AG04450 (cell line): ENCODE measurements around the gene OOEP. TPM values are rescaled to one million over a fixed set of nuclear protein-coding genes. Genes with fewer than 3 reads are reported as not detected.

Experiments
- CTCF ChIA-PET: fragments of 300-600, 350-600 bp; formaldehyde crosslinking; extraction: SDS; loops from one replicate; lab custom pipeline; 2022; ENCODE audit warnings: antibody characterized with exemption, inconsistent platforms; lab: Charles Lee
- POLR2A ChIA-PET: fragments of 350-600 bp; formaldehyde crosslinking; extraction: SDS; loops from one replicate; lab custom pipeline; 2021; ENCODE audit warnings: antibody characterized with exemption, inconsistent platforms; lab: Yijun Ruan, JAX
- DNase-seq: peaks from one replicate; pipeline ENCODE4 v3.0.0-alpha.2; 2011; ENCODE audit warnings: low read depth, low spot score
- H3K27ac ChIP-seq: one replicate; pipeline ENCODE4 v1.5.1; 2012; ENCODE audit warnings: low read depth, low read length, control low read depth
- H3K27me3 ChIP-seq: one replicate; pipeline ENCODE4 v1.6.0; 2012; ENCODE audit warnings: low read length; ENCODE audit not compliant: control insufficient read depth, insufficient read depth
- H3K4me3 ChIP-seq: 2 replicates; pipeline ENCODE4 v1.5.1; 2011; ENCODE audit warnings: mild to moderate bottlenecking, low read depth, low read length, control low read depth
- H3K9me3 ChIP-seq: 2 replicates; pipeline ENCODE4 v1.5.1; 2012; ENCODE audit warnings: low read length; ENCODE audit not compliant: control insufficient read depth, insufficient read depth
- polyA plus RNA-seq: library from polyadenylated mRNA; depleted of rRNA; stranded (reverse); fragments of >200 nt; gene quantifications from 2 replicates; pipeline ENCODE4 v1.2.3, GENCODE V29; 2011
- TF ChIP-seq, protein P1 (sequence below): IDR thresholded peaks from 2 replicates; pipeline ENCODE4 v1.5.1; 2011; ENCODE audit warnings: low read depth, low read length, control low read depth, inconsistent platforms

OOEP gene
- polyA plus RNA-seq, 1 experiment: not detected

DNA sequence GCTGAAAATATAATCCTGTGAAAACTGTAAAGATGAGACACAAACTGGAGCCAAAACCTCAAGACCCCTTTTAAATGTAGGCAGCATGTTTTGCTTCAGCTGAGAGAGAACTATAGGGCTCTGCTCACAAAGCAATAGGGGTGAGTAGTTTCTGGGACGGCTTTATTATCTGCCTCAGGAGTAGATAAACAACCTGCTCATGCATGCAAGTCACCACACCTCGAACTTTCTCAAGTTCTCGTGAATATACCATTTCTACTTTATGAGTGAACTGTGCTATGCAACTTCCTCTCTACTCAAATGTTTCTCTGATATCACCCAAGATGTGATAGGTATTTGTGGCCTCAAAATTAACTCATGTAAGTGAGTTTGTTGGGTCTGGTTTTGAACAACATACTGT is 7.5 kb upstream of the OOEP start:
- Histone ChIP-seq H3K27ac (no peak overlapping the region), H3K27me3 (no peaks in the 10 kb centered on the region), H3K4me3 (no peak overlapping the region), H3K9me3 (peaks cover 4% of the 10 kb centered on the region)
- no peak for DNase-seq
- POLR2A ChIA-PET: no interaction called here
- TF ChIP-seq, protein P1, sequence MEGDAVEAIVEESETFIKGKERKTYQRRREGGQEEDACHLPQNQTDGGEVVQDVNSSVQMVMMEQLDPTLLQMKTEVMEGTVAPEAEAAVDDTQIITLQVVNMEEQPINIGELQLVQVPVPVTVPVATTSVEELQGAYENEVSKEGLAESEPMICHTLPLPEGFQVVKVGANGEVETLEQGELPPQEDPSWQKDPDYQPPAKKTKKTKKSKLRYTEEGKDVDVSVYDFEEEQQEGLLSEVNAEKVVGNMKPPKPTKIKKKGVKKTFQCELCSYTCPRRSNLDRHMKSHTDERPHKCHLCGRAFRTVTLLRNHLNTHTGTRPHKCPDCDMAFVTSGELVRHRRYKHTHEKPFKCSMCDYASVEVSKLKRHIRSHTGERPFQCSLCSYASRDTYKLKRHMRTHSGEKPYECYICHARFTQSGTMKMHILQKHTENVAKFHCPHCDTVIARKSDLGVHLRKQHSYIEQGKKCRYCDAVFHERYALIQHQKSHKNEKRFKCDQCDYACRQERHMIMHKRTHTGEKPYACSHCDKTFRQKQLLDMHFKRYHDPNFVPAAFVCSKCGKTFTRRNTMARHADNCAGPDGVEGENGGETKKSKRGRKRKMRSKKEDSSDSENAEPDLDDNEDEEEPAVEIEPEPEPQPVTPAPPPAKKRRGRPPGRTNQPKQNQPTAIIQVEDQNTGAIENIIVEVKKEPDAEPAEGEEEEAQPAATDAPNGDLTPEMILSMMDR: no peak
- CTCF ChIA-PET: interaction anchor here (1.6 kb wide), 1 partner anchor 11 kb away, joined by 5 read pairs; no protein-coding TSS in a partner anchor

DNA sequence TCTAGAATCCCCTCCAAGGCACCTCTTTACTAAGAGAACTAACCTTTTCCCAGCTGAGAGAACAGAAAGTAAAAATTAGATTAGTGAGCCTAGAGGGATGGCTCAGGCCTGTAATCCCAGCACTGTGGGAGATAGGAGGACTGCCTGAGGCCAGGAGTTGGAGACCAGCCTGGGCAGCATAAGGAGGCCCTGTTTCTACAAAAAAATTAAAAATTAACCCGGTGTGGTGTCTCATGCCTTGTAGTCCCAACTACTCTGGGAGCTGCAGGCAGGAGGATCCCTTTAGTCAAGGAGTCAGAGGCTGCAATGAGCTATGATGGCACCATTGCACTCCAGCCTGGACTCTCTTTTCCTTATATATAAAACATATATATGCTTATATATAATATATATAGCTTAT is 5.5 kb upstream of the OOEP start:
- CTCF ChIA-PET: interaction anchor here (1.4 kb wide), 1 partner anchor 14 kb away, joined by 7 read pairs; no protein-coding TSS in a partner anchor
- no peaks in the 10 kb centered on the region for H3K27me3 ChIP-seq
- POLR2A ChIA-PET: no interaction called here

DNA sequence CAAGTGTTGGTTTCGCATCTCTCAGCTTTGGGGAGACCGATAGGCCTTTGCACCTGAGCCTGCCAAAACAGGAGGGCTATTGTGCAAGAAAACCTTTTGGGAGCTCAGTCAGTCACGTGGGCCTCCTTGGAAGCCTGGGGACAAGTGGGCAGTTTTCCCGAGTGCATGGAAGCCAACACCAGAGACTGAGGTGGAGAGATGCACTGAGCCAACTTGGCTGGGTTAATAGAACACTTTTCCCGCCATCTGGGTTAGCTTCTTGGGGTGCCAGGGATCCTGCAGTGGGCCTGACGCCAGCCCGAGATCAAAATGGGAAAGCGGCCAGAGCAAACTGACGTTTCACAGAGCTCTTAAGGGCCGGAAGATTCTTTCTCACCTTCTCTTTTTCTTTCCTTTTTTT is 2.8 kb upstream of the OOEP start:
- ChIA-PET POLR2A (interaction anchor here (0.7 kb wide), 1 partner anchor 12 kb away, joined by 6 read pairs; no protein-coding TSS in a partner anchor), CTCF (no interaction called here)
- Histone ChIP-seq H3K4me3 (no peak overlapping the region), H3K9me3 (peaks cover 7% of the 10 kb centered on the region), H3K27me3 (peaks cover 5% of the 10 kb centered on the region), H3K27ac (no peak overlapping the region)
- DNase-seq: no peak
- TF ChIP-seq, protein P1: no peak

More for the DNA sequence above, 5.5 kb upstream of the OOEP start:
- DNase-seq: no peak
- peaks cover 7% of the 10 kb centered on the region for H3K9me3 ChIP-seq
- TF ChIP-seq, protein P1: no peak
- H3K4me3 ChIP-seq: no peak overlapping the region
- H3K27ac ChIP-seq: no peak overlapping the region

DNA sequence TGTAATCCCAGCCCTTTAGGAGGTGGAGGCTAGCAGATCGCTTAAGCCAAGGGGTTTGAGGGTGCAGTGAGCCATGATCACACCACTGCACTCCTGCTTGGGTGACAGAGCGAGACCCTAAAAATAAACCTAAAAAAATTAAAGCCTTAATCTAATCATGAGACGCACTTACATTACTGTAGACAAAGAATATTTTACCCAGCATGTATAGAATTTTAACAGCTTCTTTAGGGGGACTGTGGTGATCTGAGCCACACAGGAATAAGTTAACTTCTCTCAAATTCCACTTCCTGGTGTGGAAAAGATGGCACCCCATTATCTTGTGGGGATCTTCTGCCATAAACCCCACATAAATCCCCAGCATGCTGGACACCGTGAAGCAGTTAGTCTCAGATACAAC is 2.3 kb upstream of the OOEP start:
- Histone ChIP-seq H3K4me3 (no peak overlapping the region), H3K9me3 (peaks cover 7% of the 10 kb centered on the region), H3K27ac (no peak overlapping the region), H3K27me3 (peaks cover 5% of the 10 kb centered on the region)
- TF ChIP-seq, protein P1: no peak
- CTCF ChIA-PET: no interaction called here
- no peak for DNase-seq
- POLR2A ChIA-PET: interaction anchor here (0.7 kb wide), 2 partner anchors 11 to 212 kb away, joined by 3 to 6 read pairs; no protein-coding TSS in a partner anchor

DNA sequence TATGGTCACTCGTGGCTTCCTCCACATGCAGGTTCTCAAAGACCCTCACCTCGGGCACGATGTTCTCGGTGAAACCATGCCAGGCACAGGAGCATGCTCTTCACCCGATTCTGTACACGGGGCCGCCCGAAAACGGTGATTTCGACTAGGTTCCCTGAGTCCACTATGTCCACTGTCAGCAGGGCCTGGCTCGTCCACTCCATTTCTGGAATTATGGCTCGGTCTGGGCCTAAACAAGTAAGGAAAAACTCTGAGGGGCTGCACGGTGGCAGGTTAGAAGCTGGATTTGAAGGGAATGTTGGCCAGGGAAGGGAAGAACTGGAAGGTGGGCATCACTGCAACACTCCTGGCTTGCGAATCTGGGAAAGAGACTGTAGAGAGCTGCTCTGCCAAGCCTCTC is 540 bp downstream of the OOEP start:
- peaks cover 7% of the 10 kb centered on the region for H3K9me3 ChIP-seq
- DNase-seq: no peak
- H3K27me3 ChIP-seq: peaks cover 5% of the 10 kb centered on the region
- POLR2A ChIA-PET: no interaction called here
- CTCF ChIA-PET: no interaction called here
- TF ChIP-seq, protein P1: no peak
- no peak overlapping the region for H3K27ac ChIP-seq
- H3K4me3 ChIP-seq: no peak overlapping the region
